ENCODE data around the gene CYBA. TPM values are rescaled to one million over a fixed set of nuclear protein-coding genes. Genes with fewer than 3 reads are reported as not detected.

Gene CYBA
- total RNA-seq, 2 experiments from 2014 or later = 461 to 494 TPM

DNA sequence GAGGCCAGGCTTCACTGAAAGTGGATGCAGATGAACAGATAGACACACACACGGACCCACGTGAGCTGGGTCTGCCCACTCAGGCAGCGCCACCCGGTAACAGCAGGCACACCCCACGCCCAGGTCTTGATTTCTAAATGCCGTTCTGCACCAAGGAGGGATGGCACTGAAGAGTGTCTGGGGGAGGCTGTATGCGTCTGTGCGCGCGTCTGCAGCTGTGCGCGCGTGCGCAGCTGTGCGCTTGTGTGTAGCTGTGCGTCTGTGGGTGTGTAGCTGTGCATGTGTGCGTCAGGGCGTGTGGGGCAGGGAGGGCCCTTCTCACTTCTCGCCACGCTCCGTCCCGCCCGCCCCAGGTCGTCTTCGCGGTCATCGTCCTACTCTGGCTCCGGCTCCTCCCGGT, 28.0 kb downstream of the CYBA start:
- no peak overlapping the region for H3K27ac Mint-ChIP-seq
- no peak for DNase-seq
- peaks cover 46% of the 10 kb centered on the region for H3K4me1 Mint-ChIP-seq
- H3K36me3 Mint-ChIP-seq = peaks cover 29% of the 10 kb centered on the region
- H3K9me3 Mint-ChIP-seq (ENCODE audit: low read depth) = no peaks in the 10 kb centered on the region
- no peak for ATAC-seq
- no peak overlapping the region for H3K4me3 Mint-ChIP-seq
- CTCF ChIA-PET = interaction anchor here (0.8 kb wide), 1 partner anchor 11 kb away, joined by 3 read pairs; no protein-coding TSS in a partner anchor
- no peaks in the 10 kb centered on the region for H3K27me3 Mint-ChIP-seq

DNA sequence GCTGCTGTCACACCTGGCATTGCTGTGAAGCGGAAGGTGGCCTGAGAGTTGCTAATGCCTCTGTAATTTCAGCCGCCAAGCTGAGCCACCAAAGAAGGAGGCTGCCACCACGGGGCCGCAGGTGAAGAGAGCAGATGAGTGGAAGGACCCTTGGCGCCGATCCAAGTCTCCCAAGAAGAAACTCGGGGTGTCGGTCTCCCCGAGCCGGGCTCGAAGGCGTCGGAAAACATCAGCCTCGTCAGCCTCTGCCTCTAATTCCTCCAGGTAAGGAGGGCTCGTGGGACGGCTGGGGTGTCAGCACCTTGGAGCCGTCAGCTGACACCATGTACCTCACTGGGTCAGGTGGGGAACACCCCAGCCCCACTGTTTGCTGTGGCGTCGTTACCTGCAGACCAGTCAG, 28.7 kb downstream of the CYBA start:
- CTCF ChIA-PET = no interaction called here
- DNase-seq = no peak
- ATAC-seq = no peak
- Mint-ChIP-seq H3K27ac (no peak overlapping the region), H3K4me1 (peaks cover 46% of the 10 kb centered on the region), H3K27me3 (no peaks in the 10 kb centered on the region), H3K36me3 (peaks cover 22% of the 10 kb centered on the region), H3K9me3 (ENCODE audit: low read depth) (no peaks in the 10 kb centered on the region), H3K4me3 (no peak overlapping the region)

DNA sequence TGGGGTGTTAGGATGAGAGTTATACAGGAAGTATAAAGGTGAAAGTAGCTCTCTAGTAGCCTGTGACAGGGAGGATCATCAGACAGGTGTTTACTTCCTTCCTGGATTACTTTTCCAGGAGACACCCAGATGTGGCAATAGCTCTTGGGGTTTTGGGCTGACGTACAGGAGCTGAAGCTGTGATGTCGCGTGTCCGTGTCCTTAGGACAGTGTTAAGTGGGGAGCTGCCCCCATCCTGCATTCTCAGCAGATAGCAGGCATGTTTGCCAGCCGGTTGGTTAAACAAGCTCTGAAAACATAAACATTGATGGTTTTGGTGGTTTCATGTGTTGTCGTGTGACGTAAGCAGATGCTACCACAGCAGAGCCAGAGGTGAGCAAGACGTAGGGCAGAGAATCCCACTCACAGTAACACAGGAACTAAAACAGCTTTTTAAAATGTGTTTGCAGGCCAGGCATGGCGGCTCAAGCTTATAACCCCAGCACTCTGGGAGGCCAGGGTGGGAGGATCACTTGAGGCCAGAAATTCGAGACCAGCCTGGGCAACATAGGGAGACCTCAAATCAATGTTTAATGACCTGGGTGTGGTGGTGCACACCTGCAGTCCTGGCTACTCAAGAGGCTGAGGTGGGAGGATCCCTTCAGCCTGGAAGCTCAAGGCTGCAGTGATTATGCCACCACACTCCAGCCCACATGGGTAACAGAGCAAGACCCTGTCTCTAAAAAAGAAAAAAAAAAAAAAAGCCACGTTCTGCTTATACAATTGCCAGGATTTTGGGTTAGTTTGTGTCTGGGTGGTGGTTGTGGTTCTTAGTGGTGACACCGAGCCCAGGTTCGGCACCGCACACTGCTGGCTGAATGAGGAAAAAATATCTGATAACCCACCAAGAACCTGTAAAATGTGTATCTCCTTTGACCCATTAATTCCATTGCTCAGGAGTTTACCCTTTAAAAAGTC, 30.7 kb downstream of the CYBA start:
- ATAC-seq (peak; percentile 84), DNase-seq (peak; percentile 93)
- Mint-ChIP-seq H3K36me3 (peaks cover 22% of the 10 kb centered on the region), H3K4me1 (peaks cover 43% of the 10 kb centered on the region), H3K27me3 (no peaks in the 10 kb centered on the region), H3K4me3 (peak overlapping the region; percentile 18), H3K9me3 (ENCODE audit: low read depth) (no peaks in the 10 kb centered on the region), H3K27ac (peak overlapping the region; percentile 79)
- CTCF ChIA-PET = interaction anchor here (0.6 to 3.0 kb wide), 16 partner anchors 9 to 182 kb away, joined by 3 to 15 read pairs (median 3); partner anchors contain the start of genes CYBA, MVD and ZC3H18

DNA sequence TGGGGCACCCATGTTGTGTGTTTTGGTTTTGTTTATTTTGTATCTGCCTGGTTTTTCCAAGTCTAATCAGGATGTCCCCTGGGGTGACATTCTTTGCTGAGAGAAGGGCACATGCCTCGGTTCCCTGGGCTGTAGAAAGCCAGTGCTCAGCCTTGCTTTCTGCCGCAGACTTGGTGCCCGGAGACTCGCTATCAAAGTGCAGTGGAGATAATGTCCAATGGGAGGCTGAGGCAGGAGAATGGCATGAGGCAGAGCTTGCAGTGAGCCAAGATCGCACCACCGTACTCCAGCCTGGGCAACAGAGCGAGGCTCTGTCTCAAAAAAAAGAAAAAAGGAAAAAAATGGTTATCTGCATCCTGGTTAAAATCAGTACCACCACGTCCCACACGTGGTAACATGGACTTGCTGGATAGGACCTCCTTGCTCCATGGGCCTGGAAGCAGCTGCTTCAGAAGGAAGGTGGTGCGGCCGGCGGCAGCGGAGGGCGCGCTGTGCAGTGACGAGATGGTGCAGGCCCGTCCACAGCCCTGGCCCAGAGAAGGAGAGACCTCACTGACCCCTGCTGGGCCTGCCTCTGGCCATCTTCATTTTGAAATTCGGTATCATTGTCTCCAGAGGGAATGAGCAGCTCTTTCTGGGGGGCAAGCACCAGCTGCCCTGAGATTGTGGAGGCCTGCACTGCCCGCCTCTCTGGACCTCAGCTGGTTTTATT, 31.7 kb downstream of the CYBA start:
- Mint-ChIP-seq H3K36me3 (peaks cover 22% of the 10 kb centered on the region), H3K27me3 (no peaks in the 10 kb centered on the region), H3K4me1 (peaks cover 33% of the 10 kb centered on the region), H3K27ac (peak overlapping the region; percentile 79), H3K9me3 (ENCODE audit: low read depth) (no peaks in the 10 kb centered on the region), H3K4me3 (no peak overlapping the region)
- CTCF ChIA-PET = interaction anchor here (0.6 to 3.0 kb wide), 12 partner anchors 10 to 182 kb away, joined by 3 to 15 read pairs (median 4); partner anchors contain the start of genes CYBA, MVD and ZC3H18
- ATAC-seq = no peak
- no peak for DNase-seq

- H3K9me3 Mint-ChIP-seq (ENCODE audit: low read depth) = no peaks in the 10 kb centered on the region
- DNase-seq (no peak), ATAC-seq (no peak)
- no peaks in the 10 kb centered on the region for H3K27me3 Mint-ChIP-seq
- peaks cover 33% of the 10 kb centered on the region for H3K4me1 Mint-ChIP-seq
- H3K36me3 Mint-ChIP-seq = peaks cover 18% of the 10 kb centered on the region
- H3K4me3 Mint-ChIP-seq = no peak overlapping the region
- CTCF ChIA-PET = interaction anchor here (0.7 to 3.0 kb wide), 3 partner anchors 14 to 67 kb away, joined by 3 to 15 read pairs (median 3); partner anchors contain the start of gene ZC3H18
- peak overlapping the region; percentile 79 for H3K27ac Mint-ChIP-seq
Measured at GRCh38 chr16:88618182-88618955, 32.5 kb downstream of the CYBA start.

- no peak for DNase-seq
- no peaks in the 10 kb centered on the region for H3K9me3 Mint-ChIP-seq (ENCODE audit: low read depth)
- no peak overlapping the region for H3K4me3 Mint-ChIP-seq
- peaks cover 16% of the 10 kb centered on the region for H3K36me3 Mint-ChIP-seq
- H3K4me1 Mint-ChIP-seq = peaks cover 33% of the 10 kb centered on the region
- H3K27me3 Mint-ChIP-seq = no peaks in the 10 kb centered on the region
- no peak for ATAC-seq
- H3K27ac Mint-ChIP-seq = peak overlapping the region; percentile 2
- CTCF ChIA-PET = interaction anchor here (0.7 to 2.2 kb wide), 4 partner anchors 16 to 68 kb away, joined by 3 to 6 read pairs (median 4); partner anchors contain the start of gene ZC3H18
Measured at GRCh38 chr16:88617268-88618031, 33.4 kb downstream of the CYBA start.

DNA sequence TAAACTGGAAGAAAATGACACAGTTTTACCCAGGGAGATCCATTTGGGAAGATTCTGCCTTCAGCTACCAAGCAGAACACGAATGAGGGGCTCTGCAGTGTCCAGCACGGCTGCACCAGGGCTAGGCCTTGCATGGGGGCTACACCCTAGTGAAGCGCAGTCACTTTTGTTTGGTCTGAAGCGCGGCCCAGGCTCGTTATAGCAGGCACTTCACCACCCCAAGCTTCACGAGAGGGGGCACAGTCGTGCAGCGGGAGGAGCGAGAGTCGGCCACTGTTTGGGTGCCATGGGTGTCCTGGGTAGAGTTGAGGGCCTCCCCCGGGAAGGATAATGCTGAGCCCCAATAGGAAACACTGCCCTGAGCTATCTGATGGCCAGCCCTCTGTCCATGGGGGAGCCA, 34.1 kb downstream of the CYBA start:
- Mint-ChIP-seq H3K4me3 (no peak overlapping the region), H3K9me3 (ENCODE audit: low read depth) (no peaks in the 10 kb centered on the region), H3K36me3 (peaks cover 12% of the 10 kb centered on the region), H3K27ac (peak overlapping the region; percentile 56), H3K4me1 (peaks cover 31% of the 10 kb centered on the region), H3K27me3 (no peaks in the 10 kb centered on the region)
- no peak for DNase-seq
- CTCF ChIA-PET = interaction anchor here (0.7 to 2.2 kb wide), 3 partner anchors 17 to 69 kb away, joined by 4 to 6 read pairs (median 4); no protein-coding TSS in a partner anchor
- ATAC-seq = no peak

DNA sequence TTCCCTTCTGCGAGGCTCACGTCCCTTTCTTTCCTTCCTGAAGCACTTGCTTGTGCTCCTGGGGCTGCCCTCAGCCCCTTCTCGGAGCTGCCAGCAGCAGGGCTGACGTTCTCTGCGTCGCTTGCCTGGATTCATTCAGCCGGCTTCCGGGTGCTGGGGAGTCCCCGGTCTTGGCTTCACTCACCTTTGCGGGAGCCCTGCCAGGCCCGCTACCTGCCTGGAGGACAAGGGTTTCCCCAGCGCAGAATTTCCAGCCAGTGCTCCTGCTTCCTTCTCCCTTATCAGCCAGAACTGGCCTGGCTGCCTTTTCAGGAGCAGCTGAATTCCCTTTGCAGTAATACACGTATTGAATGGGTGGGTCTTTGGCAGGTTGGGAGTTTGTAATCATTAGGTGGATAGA, 34.5 kb downstream of the CYBA start:
- H3K36me3 Mint-ChIP-seq = peaks cover 12% of the 10 kb centered on the region
- CTCF ChIA-PET = interaction anchor here (0.7 to 2.2 kb wide), 3 partner anchors 17 to 69 kb away, joined by 4 to 6 read pairs (median 4); no protein-coding TSS in a partner anchor
- H3K27me3 Mint-ChIP-seq = no peaks in the 10 kb centered on the region
- DNase-seq = no peak
- peaks cover 31% of the 10 kb centered on the region for H3K4me1 Mint-ChIP-seq
- no peak overlapping the region for H3K4me3 Mint-ChIP-seq
- peak overlapping the region; percentile 58 for H3K27ac Mint-ChIP-seq
- H3K9me3 Mint-ChIP-seq (ENCODE audit: low read depth) = no peaks in the 10 kb centered on the region
- no peak for ATAC-seq

DNA sequence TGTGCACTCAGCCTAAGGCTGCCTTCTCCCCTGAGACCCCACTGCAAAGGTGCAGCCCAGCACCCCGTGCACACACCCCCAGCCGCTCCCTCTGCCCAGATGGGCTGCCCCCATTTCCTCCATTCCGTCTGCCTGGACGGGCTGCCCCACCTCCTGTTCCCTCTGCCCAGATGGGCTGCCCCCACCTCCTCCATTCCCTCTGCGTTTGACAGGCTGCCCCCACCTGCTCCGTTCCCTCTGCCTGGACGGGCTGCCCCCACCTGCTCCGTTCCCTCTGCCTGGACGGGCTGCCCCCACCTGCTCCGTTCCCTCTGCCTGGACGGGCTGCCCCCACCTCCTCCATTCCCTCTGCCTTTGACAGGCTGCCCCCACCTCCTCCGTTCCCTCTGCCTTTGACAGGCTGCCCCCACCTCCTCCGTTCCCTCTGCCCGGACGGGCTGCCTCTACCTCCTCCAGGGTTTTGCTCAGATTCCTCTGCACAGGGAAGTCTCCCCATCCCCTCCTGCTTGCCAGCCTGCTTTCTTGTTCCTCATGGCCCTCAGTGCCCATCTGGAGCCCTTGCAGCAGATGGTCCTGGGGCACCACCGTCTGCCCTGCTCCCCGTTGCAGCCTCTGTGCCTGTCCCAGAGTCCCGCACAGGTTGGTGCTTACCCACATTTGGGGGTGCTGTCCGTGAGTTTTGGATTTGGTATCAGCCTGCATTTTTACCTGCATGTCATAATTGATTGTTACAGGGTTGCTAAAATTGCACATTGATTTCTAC, 35.9 kb downstream of the CYBA start:
- peaks cover 17% of the 10 kb centered on the region for H3K36me3 Mint-ChIP-seq

GRCh38 chr16:88613911-88614817, 36.7 kb downstream of the CYBA start:
- Mint-ChIP-seq H3K9me3 (ENCODE audit: low read depth) (no peaks in the 10 kb centered on the region), H3K4me1 (peaks cover 13% of the 10 kb centered on the region), H3K27ac (peak overlapping the region; percentile 56), H3K4me3 (no peak overlapping the region), H3K36me3 (peaks cover 16% of the 10 kb centered on the region), H3K27me3 (no peaks in the 10 kb centered on the region)
- CTCF ChIA-PET = no interaction called here
- ATAC-seq (no peak), DNase-seq (no peak)

More for the DNA sequence above, 35.9 kb downstream of the CYBA start:
- no peak overlapping the region for H3K4me3 Mint-ChIP-seq
- no peak overlapping the region for H3K27ac Mint-ChIP-seq
- H3K4me1 Mint-ChIP-seq = peaks cover 21% of the 10 kb centered on the region
- CTCF ChIA-PET = no interaction called here
- no peak for ATAC-seq
- no peak for DNase-seq
- no peaks in the 10 kb centered on the region for H3K27me3 Mint-ChIP-seq
- H3K9me3 Mint-ChIP-seq (ENCODE audit: low read depth) = no peaks in the 10 kb centered on the region

DNA sequence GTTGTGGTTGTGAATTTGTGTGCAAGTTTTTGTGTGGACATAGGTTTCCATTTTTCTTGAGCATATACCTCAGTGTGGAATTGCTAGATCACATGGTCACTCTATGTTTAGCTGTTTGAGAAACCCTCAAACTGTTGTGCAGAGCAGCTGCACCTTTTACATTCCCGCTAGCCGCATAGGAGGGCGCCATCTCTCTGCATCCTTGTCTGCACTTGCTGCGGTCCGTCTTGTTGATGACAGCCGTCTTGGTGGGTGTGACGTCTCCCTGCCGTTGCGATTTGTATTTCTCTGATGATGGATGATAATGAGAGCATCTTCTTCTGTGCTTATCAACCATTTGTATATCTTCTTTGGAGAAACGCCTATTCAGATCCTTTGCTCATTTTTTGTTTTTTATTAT, 37.6 kb downstream of the CYBA start:
- Mint-ChIP-seq H3K4me3 (no peak overlapping the region), H3K4me1 (peaks cover 4% of the 10 kb centered on the region), H3K27me3 (no peaks in the 10 kb centered on the region), H3K36me3 (peaks cover 18% of the 10 kb centered on the region), H3K27ac (peak overlapping the region; percentile 56), H3K9me3 (ENCODE audit: low read depth) (no peaks in the 10 kb centered on the region)
- ATAC-seq = no peak
- no peak for DNase-seq
- CTCF ChIA-PET = no interaction called here

Measured in activated CD8-positive, alpha-beta memory T cell treated with anti-CD3 and anti-CD28 coated beads, Interleukin-2, amount 10 ng/mL, durations not matched to agents 7 days and 5 days (primary cell).